Left colon (tissue), 2 donors: ENCODE data around the gene TTBK1. TPM values are rescaled to one million over a fixed set of nuclear protein-coding genes. Genes with fewer than 3 reads are reported as not detected.
"Not testable (repeated sequence)": the region's sequence is repeated elsewhere in the genome, so short reads cannot be mapped to it uniquely, and the experiment has no call there.

Experiments used
- ATAC-seq: fragments of 200-7000 bp; cut with Tn5 transposase; one replicate; pipeline ENCODE4 v1.9.1; 2020; ENCODE audit warnings: mild to moderate bottlenecking, moderate library complexity
- DNase-seq, 2 donors: peaks; one replicate each; pipeline ENCODE4 v3.0.0-alpha.2; 2020
- intact Hi-C, 2 donors: fragments of 100-400 bp; cut with DNase I in 1 of 2; cut with micrococcal nuclease in 1 of 2; formaldehyde crosslinking; loops; one replicate each; pipeline versions ENCODE4 v1.11.2 to v1.14.0; 2022; cut with DNase I, micrococcal nuclease
- total RNA-seq, 2 donors: library from RNA; stranded (reverse); fragmentation: NEBNext Ultra II Directional; extraction: Animal tissue kit (Norgen Biotek cat#: 25700); gene quantifications; one replicate each; pipeline ENCODE4 v1.2.1, GENCODE V29; 2021
- donor health status: DM: no; HTN: no; CAD: no.
- donor health status: DM: yes; HTN: yes; CAD: no.

TTBK1 gene
- total RNA-seq, 2 donors from 2014 or later, result 0.18 to 0.53 TPM

DNA sequence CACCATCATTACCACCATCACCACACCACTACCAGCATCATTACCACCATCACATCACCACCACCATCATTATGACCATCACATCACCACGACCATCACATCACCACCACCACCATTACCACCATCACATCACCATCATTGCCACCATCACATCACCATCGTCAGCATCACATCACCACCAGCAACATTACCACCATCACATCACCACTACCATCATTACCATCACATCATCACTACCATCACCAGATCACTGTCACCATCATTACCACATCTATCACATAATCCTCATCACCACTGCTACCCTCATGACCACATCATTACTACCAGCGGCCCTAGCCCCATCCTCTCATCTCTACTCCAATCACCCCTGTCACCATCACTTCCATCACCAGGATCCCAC is 51.3 kb downstream of the TTBK1 start:
- no peak for DNase-seq
- intact Hi-C loops, result no loop called here
- ATAC-seq, result no peak

GRCh38 chr6:43295456-43295855 is 52.2 kb downstream of the TTBK1 start:
- ATAC-seq (no peak), DNase-seq (no peak)
- intact Hi-C loops, result no loop called here

DNA sequence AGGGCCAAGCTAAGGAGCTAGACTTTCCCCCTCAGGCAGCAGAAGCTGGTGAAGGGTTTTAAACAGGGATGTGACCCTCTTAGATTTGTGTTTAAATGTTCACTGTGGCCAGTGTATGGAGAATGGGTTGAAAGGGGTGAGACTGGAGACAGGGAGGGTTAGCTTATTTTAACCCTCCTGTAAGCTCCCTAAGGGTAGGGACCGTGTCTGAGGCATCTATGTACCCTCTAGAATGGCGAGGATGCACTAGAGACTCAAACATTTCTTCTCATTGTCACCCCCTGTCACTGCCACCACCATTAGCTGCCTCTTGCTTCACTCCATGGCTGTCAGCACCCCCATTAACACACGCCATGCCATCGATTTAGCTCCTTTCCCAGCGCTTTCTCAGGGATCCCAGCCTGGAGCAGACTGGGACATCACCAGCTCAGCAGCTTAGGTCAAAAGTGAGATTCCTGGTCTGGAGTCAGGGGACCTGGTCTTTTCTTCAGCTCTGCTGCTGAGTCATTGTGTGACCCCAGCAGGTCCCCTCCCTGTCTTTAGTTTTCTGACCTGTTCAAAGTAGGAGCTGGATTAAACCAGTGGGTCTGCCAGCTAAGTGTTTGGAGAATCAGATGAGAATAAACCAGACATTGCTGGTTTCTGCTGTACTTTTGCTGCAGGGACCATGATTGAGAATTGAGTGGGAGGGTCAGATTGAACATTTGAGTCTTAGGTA is 53.7 kb downstream of the TTBK1 start:
- intact Hi-C loops, result no loop called here
- DNase-seq (no peak), ATAC-seq (no peak)

- DNase-seq, result no peak
Measured at GRCh38 chr6:43297644-43298564, 54.6 kb downstream of the TTBK1 start, which contains the start of gene SLC22A7. Gene SLC22A7 (plus strand): TSS chr6:43298260. CDS start chr6:43298359, 99 bp downstream.

GRCh38 chr6:43298565-43299337 is 55.5 kb downstream of the TTBK1 start:
- DNase-seq (no peak), ATAC-seq (no peak)
- intact Hi-C loops, result no loop called here

More at GRCh38 chr6:43297644-43298564, 54.6 kb downstream of the TTBK1 start, which contains the start of gene SLC22A7:
- peak; percentile 61 for ATAC-seq
- intact Hi-C loops, result no loop called here

GRCh38 chr6:43299338-43300293 is 56.3 kb downstream of the TTBK1 start:
- DNase-seq (no peak), ATAC-seq (no peak)
- intact Hi-C loops, result no loop called here

DNA sequence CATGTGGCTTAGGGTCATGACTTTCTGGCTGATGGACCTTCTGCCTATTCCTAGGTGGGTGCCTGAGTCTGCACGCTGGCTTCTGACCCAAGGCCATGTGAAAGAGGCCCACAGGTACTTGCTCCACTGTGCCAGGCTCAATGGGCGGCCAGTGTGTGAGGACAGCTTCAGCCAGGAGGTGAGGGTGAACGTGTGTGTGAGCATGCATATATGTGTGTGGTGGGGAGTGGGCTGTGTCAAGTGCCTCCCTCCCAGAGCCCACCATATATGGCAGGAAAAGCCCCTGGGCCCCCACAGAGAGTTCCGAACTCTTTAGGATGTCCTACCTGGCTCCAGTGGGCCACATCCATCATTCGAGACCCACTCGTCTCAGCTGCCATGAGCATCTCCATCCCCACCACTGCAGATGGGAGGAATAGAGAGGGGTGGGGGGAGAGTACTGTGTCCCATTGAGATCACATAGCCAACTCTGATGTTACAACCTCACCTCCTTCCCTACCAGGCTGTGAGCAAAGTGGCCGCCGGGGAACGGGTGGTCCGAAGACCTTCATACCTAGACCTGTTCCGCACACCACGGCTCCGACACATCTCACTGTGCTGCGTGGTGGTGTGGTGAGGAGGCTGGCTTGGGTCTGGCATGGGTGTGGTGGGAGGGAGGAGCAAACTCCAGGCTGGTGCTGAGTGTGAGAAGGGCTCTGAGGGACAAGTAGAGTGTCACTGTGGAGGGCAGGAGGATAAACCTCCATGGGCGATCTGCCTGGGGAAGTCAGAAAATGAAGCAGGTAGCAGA is 58.0 kb downstream of the TTBK1 start:
- intact Hi-C loops, result no loop called here
- ATAC-seq (peak; percentile 29), DNase-seq (no peak)

DNA sequence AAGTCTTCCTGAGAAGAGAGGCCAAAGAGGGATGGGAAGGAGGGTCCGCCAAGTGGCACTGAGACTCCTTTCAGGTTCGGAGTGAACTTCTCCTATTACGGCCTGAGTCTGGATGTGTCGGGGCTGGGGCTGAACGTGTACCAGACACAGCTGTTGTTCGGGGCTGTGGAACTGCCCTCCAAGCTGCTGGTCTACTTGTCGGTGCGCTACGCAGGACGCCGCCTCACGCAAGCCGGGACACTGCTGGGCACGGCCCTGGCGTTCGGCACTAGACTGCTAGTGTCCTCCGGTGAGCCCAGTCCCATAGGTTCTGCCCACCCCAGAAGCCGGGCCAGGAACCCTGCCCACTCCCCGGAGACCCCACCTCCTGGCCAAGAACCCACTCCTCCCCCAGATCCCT is 58.8 kb downstream of the TTBK1 start:
- DNase-seq (no peak), ATAC-seq (no peak)
- intact Hi-C loops, result no loop called here

GRCh38 chr6:43303006-43303405 is 59.7 kb downstream of the TTBK1 start:
- ATAC-seq, intact Hi-C loops, DNase-seq: not testable (repeated sequence)

DNA sequence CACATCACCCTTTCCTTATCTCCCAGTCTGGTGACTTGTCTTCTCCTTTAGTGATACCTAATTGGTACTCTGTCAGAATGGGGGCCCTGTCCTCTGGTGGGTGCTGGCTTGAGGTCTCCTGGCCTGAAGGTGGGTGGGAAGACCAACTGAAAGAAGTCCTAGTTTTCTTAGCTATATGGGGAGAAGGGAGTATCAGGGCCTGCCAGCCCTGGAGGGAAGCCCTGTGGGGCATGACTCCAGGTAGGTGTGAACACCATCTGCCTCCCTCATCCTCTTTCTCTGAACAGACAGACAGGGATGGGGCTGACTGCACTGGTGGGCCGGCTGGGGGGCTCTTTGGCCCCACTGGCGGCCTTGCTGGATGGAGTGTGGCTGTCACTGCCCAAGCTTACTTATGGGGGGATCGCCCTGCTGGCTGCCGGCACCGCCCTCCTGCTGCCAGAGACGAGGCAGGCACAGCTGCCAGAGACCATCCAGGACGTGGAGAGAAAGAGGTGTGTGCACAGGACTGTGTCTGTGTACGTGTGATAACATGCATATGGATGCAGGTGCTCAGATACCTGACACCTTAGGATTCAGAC is 60.6 kb downstream of the TTBK1 start:
- ATAC-seq, result no peak
- intact Hi-C loops, result no loop called here

DNA sequence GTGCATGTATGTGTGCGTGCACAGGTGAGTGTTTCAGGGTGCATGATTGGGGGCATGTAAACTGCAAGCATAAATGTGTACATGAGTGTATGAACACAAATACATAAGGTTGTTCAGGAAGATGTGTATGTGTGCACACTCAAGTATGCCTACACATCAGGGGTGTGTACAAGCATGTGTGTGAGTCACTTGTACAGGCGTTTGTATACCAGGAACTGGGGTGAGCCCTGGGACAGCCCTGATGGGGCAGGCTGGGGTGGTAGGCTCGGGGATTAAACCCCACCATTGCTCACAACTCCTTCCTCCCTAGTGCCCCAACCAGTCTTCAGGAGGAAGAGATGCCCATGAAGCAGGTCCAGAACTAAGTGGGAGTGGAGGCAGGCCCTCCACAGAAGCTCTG is 61.1 kb downstream of the TTBK1 start:
- ATAC-seq, result no peak
- intact Hi-C loops, result no loop called here
- DNase-seq, result no peak

More for the DNA sequence above, 60.6 kb downstream of the TTBK1 start:
- no peak for DNase-seq

GRCh38 chr6:43304882-43305281 is 61.6 kb downstream of the TTBK1 start:
- DNase-seq (no peak), ATAC-seq (no peak)

DNA sequence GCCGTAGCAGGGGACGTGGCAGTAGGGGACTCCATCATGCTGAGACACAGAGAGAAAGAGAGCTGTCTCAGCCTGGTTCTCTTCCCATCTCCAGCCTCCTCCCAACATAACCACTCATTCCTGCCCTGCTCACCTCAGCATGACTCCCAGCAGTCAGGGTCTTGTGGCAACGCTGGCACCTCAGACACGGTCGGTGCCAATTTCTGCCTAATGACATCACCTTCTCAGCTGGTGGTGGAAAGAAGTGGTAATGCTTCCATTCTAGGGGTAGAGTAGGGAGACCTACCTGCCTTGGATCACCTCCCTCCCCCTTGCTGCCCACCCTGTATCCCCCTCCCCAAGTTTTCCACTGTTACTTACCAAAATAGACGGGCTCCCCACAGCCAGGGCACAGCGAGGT is 62.8 kb downstream of the TTBK1 start:
- intact Hi-C loops, result no loop called here
- ATAC-seq, result no peak
- no peak for DNase-seq

More at GRCh38 chr6:43304882-43305281, 61.6 kb downstream of the TTBK1 start:
- intact Hi-C loops, result no loop called here

- intact Hi-C loops, result no loop called here
- ATAC-seq (no peak), DNase-seq (no peak)
Measured at GRCh38 chr6:43307451-43308100, 64.3 kb downstream of the TTBK1 start.

DNA sequence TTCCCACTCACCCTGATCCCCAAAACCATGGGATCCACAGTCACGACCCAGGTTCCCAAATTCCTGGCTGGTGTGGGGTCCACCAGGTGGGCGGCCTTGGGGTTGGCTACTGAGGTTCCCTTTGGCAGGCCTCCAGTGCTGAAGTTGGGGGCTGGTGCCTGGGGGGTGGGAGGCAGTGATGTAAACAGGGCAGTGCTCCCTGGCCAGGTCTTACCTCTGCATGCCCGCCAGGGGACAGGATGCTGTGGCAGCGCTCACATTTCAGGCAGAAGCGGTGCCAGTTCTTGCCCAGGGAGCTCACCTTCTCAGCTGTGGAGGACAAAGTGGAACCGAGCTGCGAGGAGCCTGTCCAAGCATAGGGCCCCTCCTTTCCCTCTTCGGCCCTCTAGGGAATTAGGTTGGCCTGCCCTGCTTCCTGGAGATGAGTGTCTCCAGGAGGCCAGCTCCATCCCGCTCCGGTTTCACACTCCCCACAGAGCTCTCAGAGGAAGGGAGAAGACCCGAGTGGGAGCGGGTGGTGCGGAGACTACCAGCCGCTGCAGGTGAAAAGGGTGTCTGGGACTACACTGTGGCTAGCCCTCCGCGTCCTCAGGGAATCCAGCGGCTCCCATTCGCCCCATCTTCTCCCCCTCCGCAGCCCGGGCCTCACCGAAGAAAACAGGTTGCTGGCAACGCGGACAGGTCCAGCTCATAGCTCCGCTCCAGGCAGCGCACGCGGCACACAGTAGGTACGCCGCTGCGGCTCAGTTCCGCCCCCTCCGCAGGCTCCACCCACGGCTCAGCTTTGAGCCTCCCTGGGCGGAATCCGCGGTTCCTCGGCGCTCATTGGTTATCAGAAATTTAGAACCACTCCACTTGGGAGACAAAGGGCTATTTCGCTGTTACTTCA is 65.1 kb downstream of the TTBK1 start, which contains the start of gene CRIP3:
Gene CRIP3, minus strand, starts transcription at position 726 of the 889 bp plus-strand sequence. Its CDS starts 34 bp downstream, at position 692.
- ATAC-seq (peak; percentile 64), DNase-seq (peak in 1 of 2 donors; percentile 46)
- intact Hi-C loops, result no loop called here
